Activated effector memory CD4-positive, alpha-beta T cell treated with anti-CD3 and anti-CD28 coated beads, Interleukin-2, amount 50 U/mL, for 16 hours (primary cell): ENCODE measurements around the gene RNF144A.
"Not testable (repeated sequence)": the region's sequence is repeated elsewhere in the genome, so short reads cannot be mapped to it uniquely, and the experiment has no call there.

Source experiments
- DNase-seq: peaks from one replicate; pipeline ENCODE4 v3.0.0-alpha.2; 2020

The RNF144A gene, protein sequence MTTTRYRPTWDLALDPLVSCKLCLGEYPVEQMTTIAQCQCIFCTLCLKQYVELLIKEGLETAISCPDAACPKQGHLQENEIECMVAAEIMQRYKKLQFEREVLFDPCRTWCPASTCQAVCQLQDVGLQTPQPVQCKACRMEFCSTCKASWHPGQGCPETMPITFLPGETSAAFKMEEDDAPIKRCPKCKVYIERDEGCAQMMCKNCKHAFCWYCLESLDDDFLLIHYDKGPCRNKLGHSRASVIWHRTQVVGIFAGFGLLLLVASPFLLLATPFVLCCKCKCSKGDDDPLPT

DNA sequence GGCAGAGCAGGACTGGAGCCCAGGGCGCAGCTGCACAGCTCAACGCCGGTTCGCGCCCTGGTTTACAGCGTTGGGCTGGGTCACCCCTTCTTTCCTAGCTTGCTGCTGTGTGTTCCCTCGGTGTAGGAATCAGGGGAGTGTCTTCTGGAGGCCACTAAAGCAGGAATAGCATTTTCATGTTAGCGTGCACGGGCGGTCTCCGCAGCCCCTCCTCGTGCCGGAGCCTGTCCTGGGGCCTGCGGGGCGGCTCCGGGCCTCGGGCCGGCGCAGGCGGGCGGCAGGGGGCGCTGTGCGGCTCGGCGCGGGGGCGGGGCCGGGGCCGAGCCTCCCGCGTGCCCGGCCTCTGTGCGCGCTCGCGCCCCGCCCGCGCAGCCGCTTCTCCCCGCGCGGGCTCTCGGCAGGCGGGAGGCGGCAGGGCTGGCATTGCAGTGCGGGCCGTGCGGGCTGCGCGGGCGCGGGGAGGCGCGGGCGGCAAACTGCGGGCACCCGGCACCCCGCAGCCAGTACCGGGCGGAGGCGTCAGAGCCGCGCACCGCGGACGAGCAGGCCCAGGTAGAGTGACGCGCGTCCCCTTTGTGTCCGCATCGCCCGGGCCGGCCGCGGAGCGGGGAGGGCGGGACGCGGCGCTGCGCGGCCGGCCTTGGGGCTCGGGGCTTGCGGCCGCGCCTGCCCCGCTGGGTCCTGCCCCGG, at the start of gene RNF144A:
Gene RNF144A (plus strand): TSS at position 342 of the 690 bp plus-strand sequence. CDS start 79,515 bp downstream, outside the sequence.
- DNase-seq = peak; percentile 91

DNA sequence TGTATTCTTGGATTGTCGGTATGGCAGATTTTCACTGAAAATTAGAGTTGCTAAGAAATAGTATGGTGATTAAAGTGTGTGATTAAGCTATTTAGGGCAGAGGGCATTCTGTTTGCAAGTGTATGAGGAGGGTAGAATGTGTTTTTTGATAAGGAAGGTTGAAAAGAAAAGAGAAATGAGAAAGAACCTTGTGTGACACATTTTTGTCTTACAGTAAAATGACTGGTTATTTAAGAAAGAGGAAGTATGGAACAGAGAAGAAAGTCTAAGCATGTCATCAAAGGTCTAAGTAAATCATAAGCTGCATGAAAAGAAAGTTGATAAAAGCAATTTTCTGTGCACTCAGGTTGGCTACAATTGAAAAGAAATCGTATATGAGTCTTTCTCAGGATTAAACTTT, 44.8 kb upstream of the RNF144A start:
- no peak for DNase-seq

DNA sequence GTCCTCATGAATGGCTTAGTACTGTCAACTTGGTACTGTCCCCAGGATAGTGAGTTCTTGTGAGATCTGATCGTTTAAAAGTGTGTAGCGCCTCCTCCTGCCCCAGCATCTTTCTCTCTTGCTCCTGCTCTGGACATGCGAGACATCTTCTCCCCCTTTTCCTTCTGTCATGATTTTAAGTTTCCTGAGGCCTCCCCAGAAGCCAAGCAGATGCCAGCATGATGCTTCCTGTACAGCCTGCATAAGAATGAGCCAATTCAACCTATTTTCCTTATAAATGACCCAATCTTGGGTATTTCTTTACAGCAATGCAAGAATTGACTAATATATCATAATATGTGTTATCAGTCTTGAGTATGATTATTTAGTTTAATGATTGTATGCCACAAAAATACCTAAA, 43.2 kb upstream of the RNF144A start:
- DNase-seq = no peak

DNA sequence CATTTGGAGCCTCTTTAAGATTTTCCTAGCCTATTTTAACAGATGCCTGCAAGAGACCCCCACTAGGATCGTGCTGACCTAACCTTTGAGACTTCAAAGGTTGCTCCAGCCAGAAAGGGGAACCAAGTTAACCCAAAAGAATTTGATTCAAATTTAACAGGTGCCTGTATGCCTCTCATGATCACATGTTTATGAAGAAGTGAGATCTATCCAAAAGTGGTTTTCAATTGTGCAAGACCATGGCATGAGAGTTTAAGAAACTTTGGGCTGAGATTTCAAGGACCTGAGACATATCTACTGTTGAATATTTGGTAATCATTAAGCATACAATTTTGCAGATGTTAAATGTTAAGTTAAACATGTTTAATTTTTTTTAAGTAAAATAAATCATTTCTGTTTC, 40.9 kb upstream of the RNF144A start:
- no peak for DNase-seq

GRCh38 chr2:6877402-6878304, 39.6 kb upstream of the RNF144A start, which contains the start of gene RSAD2:
Gene RSAD2 (plus strand): TSS chr2:6877777. CDS start chr2:6877801, 24 bp downstream.
- peak; percentile 67 for DNase-seq

DNA sequence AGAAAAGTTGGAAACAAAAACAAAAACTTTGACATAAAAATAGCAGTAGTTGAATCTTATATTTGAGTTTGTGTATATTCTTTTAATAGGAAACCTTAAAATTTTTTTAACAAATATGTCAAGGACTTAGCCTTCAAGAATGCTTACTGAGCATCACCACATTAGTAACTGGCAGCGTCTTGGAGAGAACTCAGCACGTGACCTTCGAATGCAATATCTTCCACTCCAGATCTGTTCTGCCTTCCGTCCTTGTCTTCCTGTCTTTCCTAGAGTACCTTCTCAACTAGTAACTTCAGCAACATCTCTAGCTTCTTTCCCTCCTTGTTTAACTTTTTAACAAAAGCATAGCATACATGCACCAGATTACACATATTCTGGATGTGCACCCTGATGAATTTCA, 38.7 kb upstream of the RNF144A start:
- DNase-seq = no peak

- DNase-seq = no peak
Measured at GRCh38 chr2:6879011-6879410, 38.2 kb upstream of the RNF144A start.

- DNase-seq = no peak
Measured at GRCh38 chr2:6880200-6880733, 36.9 kb upstream of the RNF144A start.

DNA sequence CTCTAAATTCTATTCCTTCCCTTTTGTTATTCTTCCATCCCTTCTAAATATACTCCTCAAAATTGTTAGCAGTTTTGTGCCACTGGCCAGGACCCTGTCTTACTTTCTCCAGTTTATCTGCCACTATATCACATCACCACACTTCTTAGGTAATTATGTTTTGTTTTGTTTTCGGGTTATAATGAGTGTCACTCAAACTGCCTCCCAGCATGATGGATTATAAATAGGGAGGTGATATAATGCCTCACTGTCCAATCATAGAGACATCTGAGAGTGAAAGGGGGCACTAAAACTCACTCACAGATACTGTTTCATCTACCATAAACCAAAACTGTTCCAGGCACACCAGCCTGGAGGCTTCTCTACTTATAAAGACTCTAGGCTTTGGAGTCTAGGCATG, 36.2 kb upstream of the RNF144A start:
- no peak for DNase-seq

- no peak for DNase-seq
Measured at GRCh38 chr2:6881516-6881915, 35.7 kb upstream of the RNF144A start.

DNA sequence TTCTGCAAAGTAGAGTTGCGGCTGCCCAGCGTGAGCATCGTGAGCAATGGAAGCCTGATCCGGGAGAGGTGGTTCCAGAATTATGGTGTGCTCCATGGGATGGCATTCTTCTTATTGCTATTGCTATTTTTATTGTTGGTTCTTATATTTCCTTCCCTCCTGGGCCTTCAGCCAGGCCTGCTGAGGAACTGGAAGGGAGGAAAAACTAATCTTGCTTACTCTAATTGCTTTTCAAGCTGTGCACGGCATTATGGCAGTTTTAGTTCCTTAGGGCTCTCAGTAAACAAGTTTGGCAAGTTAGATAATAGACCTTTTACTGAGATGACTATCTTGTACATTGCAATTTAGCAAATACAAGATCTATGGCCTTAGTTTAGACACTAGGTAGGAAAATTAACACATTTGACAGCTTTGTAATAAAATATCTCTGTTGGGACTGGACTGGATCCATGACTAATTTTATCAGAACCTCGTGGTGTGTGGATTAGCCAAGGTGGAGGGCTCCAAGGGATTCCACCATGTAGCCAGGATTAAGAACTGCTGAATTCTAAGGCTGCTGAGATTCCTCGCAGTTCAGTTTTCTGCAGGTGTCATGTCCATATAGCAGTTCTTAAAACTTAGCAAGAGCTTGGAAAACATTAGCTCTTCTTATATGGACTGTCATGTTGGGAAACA, 33.6 kb upstream of the RNF144A start:
- DNase-seq = no peak

DNA sequence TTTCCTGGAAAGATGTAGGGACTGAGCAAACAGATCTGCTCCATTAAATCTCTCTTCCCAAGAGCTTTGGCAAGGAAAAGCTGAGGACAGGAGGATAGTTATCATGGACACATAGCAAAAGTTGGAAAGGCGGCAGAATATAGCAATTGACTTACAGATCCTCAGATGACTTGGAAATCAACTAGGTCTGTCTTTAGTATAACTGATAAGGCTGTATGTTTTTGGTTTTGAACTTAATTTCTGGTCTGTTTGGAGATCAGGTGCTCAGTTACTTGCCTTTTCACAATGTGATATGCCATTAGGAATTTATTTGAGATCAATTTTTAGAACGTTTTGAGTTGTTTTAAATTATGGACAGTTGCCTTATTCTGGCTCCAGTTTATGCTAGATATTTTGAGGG, 31.7 kb upstream of the RNF144A start:
- no peak for DNase-seq

DNA sequence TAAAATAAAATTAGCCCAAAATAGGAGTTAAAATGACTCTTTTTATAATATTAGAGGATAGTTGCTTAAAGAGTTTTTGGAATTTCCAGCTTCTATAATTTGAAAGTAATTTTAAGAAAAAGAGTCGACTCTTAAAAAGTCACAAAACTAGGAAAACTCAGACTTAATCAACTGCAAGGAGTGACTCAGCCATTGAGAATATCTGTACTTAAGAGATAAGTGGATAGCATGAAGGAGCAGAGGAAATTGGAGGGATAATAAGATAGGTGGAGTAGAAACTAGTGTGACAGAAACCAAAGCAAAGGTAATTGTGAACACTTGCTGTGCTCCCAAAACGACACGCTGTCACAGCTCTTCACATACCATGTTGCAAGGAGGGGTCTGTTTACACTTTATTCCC, 31.2 kb upstream of the RNF144A start:
- DNase-seq = no peak

DNA sequence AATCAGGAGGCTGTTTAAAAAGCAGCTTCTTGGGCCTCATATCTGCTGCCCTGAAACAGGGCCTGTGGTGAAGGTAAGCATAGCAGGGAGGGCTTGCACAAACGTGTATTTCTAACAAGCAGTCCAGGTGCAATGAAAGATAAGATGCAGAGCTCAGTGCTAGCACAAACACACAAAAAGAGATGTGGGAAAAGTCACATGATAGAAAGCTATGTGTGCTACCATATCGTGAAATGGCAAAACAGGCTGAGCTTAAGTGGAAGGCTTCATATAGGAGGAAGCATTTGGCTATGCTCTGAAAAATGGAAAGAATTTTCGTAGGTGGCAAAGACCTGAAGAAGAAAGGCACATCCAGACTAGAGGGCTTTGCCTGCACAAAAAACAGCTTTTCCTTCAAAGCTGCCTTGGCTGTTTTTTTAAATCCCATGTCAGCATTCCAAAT, 29.4 kb upstream of the RNF144A start:
- no peak for DNase-seq

- DNase-seq = no peak
Measured at GRCh38 chr2:6888724-6889123, 28.5 kb upstream of the RNF144A start.

- DNase-seq = no peak
Measured at GRCh38 chr2:6893876-6894482, 23.2 kb upstream of the RNF144A start.

DNA sequence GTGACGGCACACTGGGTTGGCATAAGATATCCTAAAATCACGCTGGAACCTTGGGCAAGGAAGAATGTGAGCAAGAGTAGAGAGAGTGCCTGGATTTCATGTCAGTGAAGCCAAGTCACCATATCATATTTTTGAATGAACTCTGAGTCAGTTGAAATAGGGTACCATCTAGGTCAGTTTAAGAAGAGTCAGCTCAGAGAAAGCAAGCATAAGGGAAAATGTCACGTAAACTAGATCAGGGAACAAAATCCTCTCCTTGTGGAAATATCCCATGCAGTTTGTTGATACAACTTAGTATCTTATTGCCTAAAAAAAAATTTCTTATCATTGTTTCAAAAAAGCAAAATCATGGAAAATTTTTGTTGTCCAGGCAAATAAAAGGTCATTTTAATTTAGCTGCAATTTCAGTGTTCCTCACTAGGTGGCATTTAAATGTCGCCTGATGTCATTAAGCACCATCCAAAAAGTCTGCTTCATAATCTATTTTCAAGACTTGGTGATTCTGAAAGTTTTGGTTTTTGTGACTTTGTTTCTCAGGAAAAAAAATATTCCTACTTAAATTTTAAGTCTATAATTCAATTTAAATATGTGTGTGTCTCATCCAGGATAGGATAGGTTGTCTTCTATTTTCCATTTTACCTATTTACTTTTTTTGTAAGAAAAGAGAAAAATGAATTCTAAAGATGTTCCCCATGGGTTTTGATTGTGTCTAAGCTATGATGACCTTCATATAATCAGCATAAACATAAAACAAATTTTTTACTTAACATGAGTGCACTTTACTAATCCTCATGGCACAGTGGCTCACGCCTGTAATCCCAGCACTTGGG, 20.1 kb upstream of the RNF144A start:
- no peak for DNase-seq

- DNase-seq = not testable (repeated sequence)
Measured at GRCh38 chr2:6902581-6902980, 14.6 kb upstream of the RNF144A start.

DNA sequence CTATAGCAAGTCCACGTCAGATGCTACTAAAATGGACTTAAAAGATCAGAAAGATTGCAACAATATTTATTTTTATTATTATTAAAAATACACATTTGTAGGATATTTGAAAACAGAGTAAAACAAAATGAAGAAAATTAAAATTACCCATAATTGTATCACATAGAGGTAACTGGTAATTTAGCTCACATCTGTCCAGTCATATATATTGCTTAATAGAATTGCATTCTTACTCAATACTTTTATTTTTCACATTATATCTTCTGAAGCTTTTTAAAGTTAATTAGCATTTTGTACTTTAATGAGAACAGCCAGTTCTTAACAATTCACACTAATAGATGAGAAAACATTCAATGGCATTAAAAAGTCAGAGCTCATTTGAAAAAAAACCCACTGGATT, 11.5 kb upstream of the RNF144A start:
- no peak for DNase-seq

- no peak for DNase-seq
Measured at GRCh38 chr2:6906165-6906741, 11.0 kb upstream of the RNF144A start.

DNA sequence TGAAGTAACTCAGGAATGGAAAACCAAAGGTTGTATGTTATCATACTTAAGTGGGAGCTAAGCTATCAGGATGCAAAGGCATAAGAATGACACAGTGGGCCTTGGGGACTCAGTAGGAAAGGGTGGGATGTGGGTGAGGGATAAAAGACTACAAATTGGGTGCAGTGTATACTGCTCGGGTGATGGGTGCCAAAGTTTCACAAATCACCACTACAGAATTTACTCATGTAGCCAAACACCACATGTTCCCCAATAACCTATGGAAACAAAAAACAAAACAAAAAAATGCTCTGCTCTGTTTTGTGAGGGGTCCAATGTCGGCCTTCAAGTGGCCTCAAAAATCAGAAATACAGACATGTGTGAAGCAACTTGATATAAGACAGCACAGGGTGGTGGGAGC, 8.9 kb upstream of the RNF144A start:
- DNase-seq = no peak
